Esophagus muscularis mucosa (tissue), 4 donors: Measurements from ENCODE around the gene ISG20. TPM values are rescaled to one million over a fixed set of nuclear protein-coding genes. Genes with fewer than 3 reads are reported as not detected.

Experiments used
- DNase-seq: peaks from one replicate; pipeline ENCODE4 v3.0.0-alpha.2; 2017; ENCODE audit errors: extremely low spot score
- H3K27ac ChIP-seq, 4 donors: fragments of 200-600 bp; sonication (generic); replicated peaks in 1 of 4; 1 replicate in 3 of 4; 2 replicates in 1 of 4; pipeline ENCODE4 v1.5.1; 2016 to 2019; ENCODE audit warnings: mild to moderate bottlenecking in 1 of 4
- H3K27me3 ChIP-seq, 4 donors: fragments of 200-600 bp; sonication (generic); one replicate each; pipeline versions ENCODE4 v1.5.1 to v1.6.0; 2016 to 2019
- H3K36me3 ChIP-seq, 4 donors: fragments of 200-600 bp; sonication (generic); one replicate each; pipeline ENCODE4 v1.5.1; 2016 to 2019
- H3K4me1 ChIP-seq, 4 donors: fragments of 200-600 bp; sonication (generic); one replicate each; pipeline ENCODE4 v1.5.1; 2016 to 2019
- H3K4me3 ChIP-seq, 4 donors: fragments of 200-600 bp; sonication (generic); 1 replicate in 2 of 4; 2 replicates in 2 of 4; pipeline ENCODE4 v1.5.1; 2016 to 2019; ENCODE audit warnings: mild to moderate bottlenecking in 4 of 4, moderate library complexity in 1 of 4
- H3K9me3 ChIP-seq, 4 donors: fragments of 200-600 bp; sonication (generic); 1 replicate in 3 of 4; 2 replicates in 1 of 4; pipeline ENCODE4 v1.5.1; 2016 to 2019
- EP300 ChIP-seq: sonication (generic); formaldehyde crosslinking; IDR thresholded peaks from one replicate; pipeline ENCODE4 v1.6.1; 2017; ENCODE audit warnings: antibody characterized with exemption
- POLR2A ChIP-seq: fragments of 450-650 bp; IDR thresholded peaks from one replicate; pipeline ENCODE4 v1.6.1; 2017; ENCODE audit warnings: antibody characterized with exemption, moderate library complexity, mild to moderate bottlenecking, low read depth
- POLR2AphosphoS5 ChIP-seq, 2 donors: sonication (generic); formaldehyde crosslinking; IDR thresholded peaks; one replicate each; pipeline ENCODE4 v1.6.1; 2017; ENCODE audit warnings: antibody characterized with exemption in 2 of 2
- WGBS: methylation state at CpG from one replicate; pipeline ENCODE4 v1.1.5; 2018; 5-methylcytosine and 5-hydroxymethylcytosine counted together
- intact Hi-C: fragments of 100-400 bp; cut with DNase I; formaldehyde crosslinking; loops from one replicate; pipeline ENCODE4 v1.15.1; 2023
- total RNA-seq, 4 donors: library from RNA; depleted of rRNA; stranded (reverse); fragments of >200 nt; gene quantifications; one replicate each; pipeline versions ENCODE4 v1.1.0 to v1.2.1, GENCODE V29; 2016
- TF ChIP-seq, protein P1 (sequence below), 3 experiments: fragments of 200-600 bp in 2 of 3; fragments of 450-650 bp in 1 of 3; sonication (generic) in 2 of 3; IDR thresholded peaks; one replicate each; pipeline ENCODE4 v1.5.1; 2017 to 2019; ENCODE audit warnings: antibody characterized with exemption in 3 of 3, mild to moderate bottlenecking in 2 of 3, moderate library complexity in 1 of 3

Gene ISG20
- total RNA-seq, 4 donors from 2014 or later, result 6.1 to 21.2 (median 9.8) TPM

DNA sequence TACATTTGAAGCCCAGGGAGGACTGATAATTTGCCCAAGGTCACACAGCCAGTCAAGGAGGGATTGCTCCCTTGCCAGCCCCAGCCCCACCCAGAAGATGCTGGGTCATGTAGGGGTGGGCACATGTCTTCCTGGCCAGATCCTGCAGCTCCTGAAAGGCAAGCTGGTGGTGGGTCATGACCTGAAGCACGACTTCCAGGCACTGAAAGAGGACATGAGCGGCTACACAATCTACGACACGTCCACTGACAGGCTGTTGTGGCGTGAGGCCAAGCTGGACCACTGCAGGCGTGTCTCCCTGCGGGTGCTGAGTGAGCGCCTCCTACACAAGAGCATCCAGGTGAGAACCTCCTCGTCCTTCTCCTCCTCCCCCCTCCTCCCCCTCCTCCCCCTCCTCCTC is 13.2 kb downstream of the ISG20 start:
- Histone ChIP-seq H3K27ac (no peak overlapping the region), H3K4me1 (peaks cover 7 to 18% (median 13%) of the 10 kb centered on the region in 4 donors), H3K36me3 (no peaks in the 10 kb centered on the region), H3K4me3 (no peak overlapping the region), H3K9me3 (no peaks in the 10 kb centered on the region), H3K27me3 (no peaks in the 10 kb centered on the region)
- intact Hi-C loops, result no loop called here
- WGBS, result 80% methylated on average over 9 of the region's 9 CpGs
- no peak for TF ChIP-seq POLR2A
- TF ChIP-seq EP300, result no peak
- TF ChIP-seq, protein P1, sequence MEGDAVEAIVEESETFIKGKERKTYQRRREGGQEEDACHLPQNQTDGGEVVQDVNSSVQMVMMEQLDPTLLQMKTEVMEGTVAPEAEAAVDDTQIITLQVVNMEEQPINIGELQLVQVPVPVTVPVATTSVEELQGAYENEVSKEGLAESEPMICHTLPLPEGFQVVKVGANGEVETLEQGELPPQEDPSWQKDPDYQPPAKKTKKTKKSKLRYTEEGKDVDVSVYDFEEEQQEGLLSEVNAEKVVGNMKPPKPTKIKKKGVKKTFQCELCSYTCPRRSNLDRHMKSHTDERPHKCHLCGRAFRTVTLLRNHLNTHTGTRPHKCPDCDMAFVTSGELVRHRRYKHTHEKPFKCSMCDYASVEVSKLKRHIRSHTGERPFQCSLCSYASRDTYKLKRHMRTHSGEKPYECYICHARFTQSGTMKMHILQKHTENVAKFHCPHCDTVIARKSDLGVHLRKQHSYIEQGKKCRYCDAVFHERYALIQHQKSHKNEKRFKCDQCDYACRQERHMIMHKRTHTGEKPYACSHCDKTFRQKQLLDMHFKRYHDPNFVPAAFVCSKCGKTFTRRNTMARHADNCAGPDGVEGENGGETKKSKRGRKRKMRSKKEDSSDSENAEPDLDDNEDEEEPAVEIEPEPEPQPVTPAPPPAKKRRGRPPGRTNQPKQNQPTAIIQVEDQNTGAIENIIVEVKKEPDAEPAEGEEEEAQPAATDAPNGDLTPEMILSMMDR (IDR thresholded peaks at IDR 0.05), result no peak
- TF ChIP-seq POLR2AphosphoS5 (IDR thresholded peaks at IDR 0.05), result no peak
- peak; percentile 87 for DNase-seq

DNA sequence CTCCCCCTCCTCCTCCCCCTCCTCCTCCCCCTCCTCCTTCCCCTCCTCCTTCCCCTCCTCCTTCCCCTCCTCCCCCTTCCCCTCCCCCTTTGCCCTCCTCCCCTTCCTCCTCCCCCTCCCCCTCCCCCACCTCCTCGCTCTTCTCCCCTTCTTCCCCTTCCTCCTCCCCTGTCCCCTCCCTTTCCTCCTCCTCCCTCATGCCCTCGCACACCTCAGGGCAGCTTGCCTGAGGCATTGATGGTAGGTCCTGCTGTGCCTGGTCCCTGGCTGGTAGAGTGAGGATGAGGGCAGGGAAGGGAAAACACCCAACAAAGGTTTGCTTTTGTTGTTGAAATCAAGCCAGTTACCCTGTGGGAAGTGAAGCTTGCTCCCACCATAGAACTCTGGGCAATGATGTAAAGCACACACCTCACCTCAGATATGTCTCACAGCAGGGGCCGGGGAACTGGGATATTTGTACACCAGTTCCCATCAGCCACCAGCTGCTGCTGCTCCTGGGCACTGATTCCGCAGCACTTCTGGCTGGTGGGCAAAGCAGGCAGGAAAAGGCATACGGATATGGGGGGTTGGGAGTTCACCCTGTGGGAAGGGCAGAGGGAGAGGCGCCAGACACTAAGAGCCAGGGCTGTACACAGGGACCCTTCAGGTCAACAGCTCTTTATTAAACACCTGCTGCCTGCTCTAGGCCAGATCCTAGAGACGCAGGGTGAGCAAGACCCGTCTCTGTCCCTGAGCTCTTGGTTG is 13.8 kb downstream of the ISG20 start:
- intact Hi-C loops, result no loop called here
- TF ChIP-seq, protein P1 (IDR thresholded peaks at IDR 0.05), result no peak
- TF ChIP-seq POLR2AphosphoS5 (IDR thresholded peaks at IDR 0.05), result no peak
- TF ChIP-seq POLR2A, result no peak
- TF ChIP-seq EP300, result no peak
- Histone ChIP-seq H3K9me3 (no peaks in the 10 kb centered on the region), H3K36me3 (no peaks in the 10 kb centered on the region), H3K27me3 (no peaks in the 10 kb centered on the region), H3K4me3 (no peak overlapping the region), H3K27ac (no peak overlapping the region), H3K4me1 (peaks cover 12 to 18% (median 13%) of the 10 kb centered on the region in 4 donors)
- peak; percentile 21 for DNase-seq
- WGBS, result 61% methylated on average over 4 of the region's 8 CpGs

DNA sequence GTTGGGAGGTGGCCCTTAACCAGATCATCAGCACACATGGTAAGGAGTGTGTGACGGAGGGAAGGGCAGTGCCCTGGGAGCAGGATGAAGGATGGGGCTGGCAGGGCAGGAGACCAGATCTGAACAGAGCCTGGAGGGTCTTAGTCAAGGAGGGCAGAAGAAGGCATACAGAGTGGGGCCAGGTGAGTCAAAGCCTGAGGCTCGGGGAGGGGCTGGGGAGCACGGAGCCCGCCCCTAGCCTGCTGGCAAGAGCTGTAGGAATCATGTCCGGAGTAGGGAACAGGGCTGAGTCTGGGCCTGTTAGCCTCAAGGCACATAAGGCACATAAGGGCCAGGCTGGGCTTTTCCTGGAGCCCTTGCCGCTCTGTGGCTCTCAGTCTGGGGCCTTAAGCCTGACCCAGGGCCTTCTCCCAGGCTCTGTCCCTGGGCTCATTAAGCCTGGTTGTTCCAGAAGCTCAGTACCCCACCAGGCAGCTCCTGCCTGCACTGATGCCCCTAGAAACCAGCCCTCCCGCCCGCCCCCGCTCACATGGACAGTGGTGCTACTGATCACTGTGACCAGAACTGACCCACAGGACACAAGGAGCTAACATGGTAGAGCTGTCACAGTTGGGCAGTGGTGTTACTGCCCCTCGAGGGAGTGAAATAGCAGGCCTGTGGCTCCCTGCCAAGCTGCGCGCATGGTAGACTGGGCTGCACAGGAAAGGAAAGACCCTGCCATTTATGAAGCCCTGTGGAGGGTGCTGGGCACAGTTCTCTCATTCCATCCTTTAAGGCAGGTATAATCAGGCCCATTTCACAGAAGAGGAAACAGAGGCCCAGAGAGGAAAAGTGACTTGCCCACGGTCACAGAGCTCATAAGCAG is 14.6 kb downstream of the ISG20 start:
- no peaks in the 10 kb centered on the region for H3K9me3 ChIP-seq
- TF ChIP-seq EP300, result no peak
- TF ChIP-seq, protein P1 (IDR thresholded peaks at IDR 0.05), result no peak
- no peaks in the 10 kb centered on the region for H3K36me3 ChIP-seq
- no peak overlapping the region for H3K4me3 ChIP-seq
- peaks cover 10 to 15% (median 13%) of the 10 kb centered on the region in 4 donors for H3K4me1 ChIP-seq
- 93% methylated on average over 12 of the region's 13 CpGs for WGBS
- no peaks in the 10 kb centered on the region for H3K27me3 ChIP-seq
- intact Hi-C loops, result no loop called here
- peak; percentile 86 for DNase-seq
- no peak overlapping the region for H3K27ac ChIP-seq

DNA sequence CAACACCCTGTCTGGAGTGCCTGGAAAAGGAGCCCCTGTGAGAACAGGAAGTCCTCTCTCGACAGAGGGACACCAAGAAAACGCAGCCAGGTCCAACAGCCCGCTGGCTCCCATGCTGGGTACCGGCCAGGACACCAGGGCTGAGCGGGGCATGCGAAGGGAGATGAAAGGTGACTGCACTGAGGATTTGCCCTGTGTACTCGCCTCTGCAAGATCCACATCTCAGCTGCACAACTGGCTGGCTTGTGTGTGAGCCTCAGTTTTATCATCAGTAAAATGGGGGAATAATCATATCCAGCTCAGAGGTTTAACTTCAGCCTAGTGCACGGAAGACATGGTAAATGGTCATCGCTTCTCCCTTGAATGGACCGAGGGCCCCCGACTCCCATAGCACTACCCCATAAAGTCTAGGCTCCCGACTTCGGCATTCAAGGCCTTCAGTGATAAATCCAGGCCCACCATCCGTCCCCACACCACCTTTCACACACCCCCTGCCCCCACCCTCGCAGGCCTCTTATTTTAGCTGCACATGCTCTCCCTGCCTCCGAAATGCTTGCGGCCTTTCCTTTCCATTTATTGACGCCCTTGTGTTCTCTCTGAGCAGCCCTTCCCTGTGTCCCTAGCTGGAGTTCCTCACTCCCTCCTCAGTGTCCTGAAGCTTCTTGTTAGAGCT is 15.8 kb downstream of the ISG20 start:
- DNase-seq, result no peak
- Histone ChIP-seq H3K36me3 (no peaks in the 10 kb centered on the region), H3K4me1 (peaks cover 5 to 12% (median 8%) of the 10 kb centered on the region in 4 donors), H3K27me3 (peaks cover 0 to 6% (median 0%) of the 10 kb centered on the region in 4 donors), H3K27ac (no peak overlapping the region), H3K9me3 (no peaks in the 10 kb centered on the region), H3K4me3 (no peak overlapping the region)
- intact Hi-C loops, result loop anchor here (5.0 kb wide), 1 partner anchor 178 kb away; no protein-coding TSS in a partner anchor
- TF ChIP-seq EP300, result no peak
- no peak for TF ChIP-seq POLR2AphosphoS5 (IDR thresholded peaks at IDR 0.05)
- TF ChIP-seq, protein P1 (IDR thresholded peaks at IDR 0.05), result no peak
- TF ChIP-seq POLR2A, result no peak
- WGBS, result 92% methylated on average over 18 of the region's 18 CpGs
